ENCODE results near the gene AMMECR1L. TPM values are rescaled to one million over a fixed set of nuclear protein-coding genes. Genes with fewer than 3 reads are reported as not detected.
A peak's percentile ranks its signal among the peaks of the same experiment; 100 is the strongest.

The AMMECR1L gene
- total RNA-seq, 1 experiment from 2014 or later, result 31.1 TPM

DNA sequence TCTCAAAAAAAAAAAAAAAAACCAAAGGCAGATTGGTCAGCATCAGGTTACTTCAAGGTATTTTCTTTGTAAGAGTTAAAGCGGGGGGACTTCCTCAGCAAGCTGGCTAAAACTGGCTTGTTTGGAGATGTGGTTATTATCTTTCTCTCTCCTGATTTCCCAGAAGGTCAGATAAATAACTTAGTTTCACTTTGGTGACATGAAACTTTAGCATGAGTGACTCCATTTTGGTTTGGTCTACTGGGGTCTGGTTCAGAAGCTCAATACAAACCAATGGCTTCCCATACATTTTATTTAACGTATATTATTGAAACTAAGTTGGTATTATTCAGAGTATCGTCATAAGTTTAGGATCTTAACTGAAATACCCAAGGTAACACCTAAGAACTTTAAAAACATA, 41.6 kb upstream of the AMMECR1L start:
- TF ChIP-seq, protein P1, sequence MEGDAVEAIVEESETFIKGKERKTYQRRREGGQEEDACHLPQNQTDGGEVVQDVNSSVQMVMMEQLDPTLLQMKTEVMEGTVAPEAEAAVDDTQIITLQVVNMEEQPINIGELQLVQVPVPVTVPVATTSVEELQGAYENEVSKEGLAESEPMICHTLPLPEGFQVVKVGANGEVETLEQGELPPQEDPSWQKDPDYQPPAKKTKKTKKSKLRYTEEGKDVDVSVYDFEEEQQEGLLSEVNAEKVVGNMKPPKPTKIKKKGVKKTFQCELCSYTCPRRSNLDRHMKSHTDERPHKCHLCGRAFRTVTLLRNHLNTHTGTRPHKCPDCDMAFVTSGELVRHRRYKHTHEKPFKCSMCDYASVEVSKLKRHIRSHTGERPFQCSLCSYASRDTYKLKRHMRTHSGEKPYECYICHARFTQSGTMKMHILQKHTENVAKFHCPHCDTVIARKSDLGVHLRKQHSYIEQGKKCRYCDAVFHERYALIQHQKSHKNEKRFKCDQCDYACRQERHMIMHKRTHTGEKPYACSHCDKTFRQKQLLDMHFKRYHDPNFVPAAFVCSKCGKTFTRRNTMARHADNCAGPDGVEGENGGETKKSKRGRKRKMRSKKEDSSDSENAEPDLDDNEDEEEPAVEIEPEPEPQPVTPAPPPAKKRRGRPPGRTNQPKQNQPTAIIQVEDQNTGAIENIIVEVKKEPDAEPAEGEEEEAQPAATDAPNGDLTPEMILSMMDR (IDR thresholded peaks at IDR 0.05; ENCODE audit: unreplicated experiment), result no peak
- Mint-ChIP-seq H3K4me1 (ENCODE audit: insufficient read depth, unreplicated experiment) (peaks cover 3% of the 10 kb centered on the region), H3K36me3 (ENCODE audit: insufficient read depth, unreplicated experiment) (no peaks in the 10 kb centered on the region), H3K9me3 (ENCODE audit: unreplicated experiment) (no peaks in the 10 kb centered on the region), H3K4me3 (ENCODE audit: unreplicated experiment) (no peak overlapping the region), H3K27me3 (ENCODE audit: insufficient read depth, unreplicated experiment) (no peaks in the 10 kb centered on the region), H3K27ac (ENCODE audit: low read depth, unreplicated experiment) (no peak overlapping the region)
- no TSS peak for BruUV-seq (replicated peaks)
- intact Hi-C loops (cut with micrococcal nuclease), result no loop called here
- DNase-seq (ENCODE audit: unreplicated experiment), result no peak
- ChIA-PET POLR2A (no interaction called here), CTCF (no interaction called here)

DNA sequence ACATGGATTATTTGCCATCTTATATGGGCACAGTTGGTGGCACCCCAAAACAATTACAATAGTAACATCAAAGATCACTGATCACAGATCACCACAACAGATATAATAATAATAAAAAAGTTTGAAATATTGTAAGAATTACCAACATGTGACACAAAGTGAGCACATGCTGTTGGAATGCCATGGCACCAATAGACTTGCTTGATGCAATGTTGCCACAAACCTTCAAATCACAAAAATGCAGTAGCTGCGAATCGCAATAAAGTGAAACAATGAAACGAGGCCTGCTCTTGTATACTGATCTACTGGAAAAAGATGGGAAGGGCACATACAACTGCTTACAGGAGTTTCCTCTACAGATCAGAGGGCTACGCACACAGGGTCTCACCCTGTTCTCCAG, 32.2 kb upstream of the AMMECR1L start:
- BruUV-seq (replicated peaks), result no TSS peak
- DNase-seq (ENCODE audit: unreplicated experiment), result no peak
- Mint-ChIP-seq H3K9me3 (ENCODE audit: unreplicated experiment) (no peaks in the 10 kb centered on the region), H3K27me3 (ENCODE audit: insufficient read depth, unreplicated experiment) (no peaks in the 10 kb centered on the region), H3K36me3 (ENCODE audit: insufficient read depth, unreplicated experiment) (no peaks in the 10 kb centered on the region), H3K4me3 (ENCODE audit: unreplicated experiment) (no peak overlapping the region), H3K4me1 (ENCODE audit: insufficient read depth, unreplicated experiment) (no peaks in the 10 kb centered on the region), H3K27ac (ENCODE audit: low read depth, unreplicated experiment) (no peak overlapping the region)
- CTCF ChIA-PET, result no interaction called here
- intact Hi-C loops (cut with micrococcal nuclease), result no loop called here
- POLR2A ChIA-PET, result no interaction called here
- TF ChIP-seq, protein P1 (IDR thresholded peaks at IDR 0.05; ENCODE audit: unreplicated experiment), result no peak

DNA sequence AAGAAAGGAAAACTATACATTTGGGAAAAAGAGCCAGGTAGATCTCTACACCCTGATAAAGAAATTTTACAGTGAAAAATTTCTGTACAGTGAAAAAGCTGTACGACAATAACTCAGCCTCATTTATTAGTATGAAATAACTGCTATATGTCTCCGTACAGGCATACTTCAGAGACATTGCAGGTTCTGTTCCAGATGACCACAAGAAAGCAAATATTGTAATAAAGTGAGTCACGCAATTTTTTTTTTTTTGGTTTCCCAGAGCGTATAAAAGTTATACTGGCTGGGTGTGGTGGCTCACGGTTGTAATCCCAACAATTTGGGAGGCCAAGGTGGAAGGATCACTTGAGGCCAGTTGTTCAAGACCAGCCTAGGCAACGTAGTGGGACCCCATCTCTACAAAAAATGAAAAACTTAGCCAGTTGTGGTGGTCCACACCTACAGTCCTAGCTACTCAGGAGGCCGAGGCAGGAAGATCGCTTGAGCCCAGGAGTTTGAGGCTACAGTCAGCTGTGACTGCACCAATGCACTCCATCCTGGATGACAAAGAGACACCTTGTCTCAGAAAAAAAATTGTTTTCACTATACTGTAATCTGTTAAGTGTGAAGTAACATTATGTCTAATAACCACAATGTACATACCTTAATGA, 28.2 kb upstream of the AMMECR1L start:
- Mint-ChIP-seq H3K9me3 (ENCODE audit: unreplicated experiment) (no peaks in the 10 kb centered on the region), H3K4me3 (ENCODE audit: unreplicated experiment) (no peak overlapping the region), H3K36me3 (ENCODE audit: insufficient read depth, unreplicated experiment) (no peaks in the 10 kb centered on the region), H3K27ac (ENCODE audit: low read depth, unreplicated experiment) (no peak overlapping the region), H3K4me1 (ENCODE audit: insufficient read depth, unreplicated experiment) (no peaks in the 10 kb centered on the region), H3K27me3 (ENCODE audit: insufficient read depth, unreplicated experiment) (no peaks in the 10 kb centered on the region)
- POLR2A ChIA-PET, result no interaction called here
- intact Hi-C loops (cut with micrococcal nuclease), result no loop called here
- CTCF ChIA-PET, result no interaction called here
- no TSS peak for BruUV-seq (replicated peaks)
- TF ChIP-seq, protein P1 (IDR thresholded peaks at IDR 0.05; ENCODE audit: unreplicated experiment), result no peak
- peak; percentile 53 for DNase-seq (ENCODE audit: unreplicated experiment)

DNA sequence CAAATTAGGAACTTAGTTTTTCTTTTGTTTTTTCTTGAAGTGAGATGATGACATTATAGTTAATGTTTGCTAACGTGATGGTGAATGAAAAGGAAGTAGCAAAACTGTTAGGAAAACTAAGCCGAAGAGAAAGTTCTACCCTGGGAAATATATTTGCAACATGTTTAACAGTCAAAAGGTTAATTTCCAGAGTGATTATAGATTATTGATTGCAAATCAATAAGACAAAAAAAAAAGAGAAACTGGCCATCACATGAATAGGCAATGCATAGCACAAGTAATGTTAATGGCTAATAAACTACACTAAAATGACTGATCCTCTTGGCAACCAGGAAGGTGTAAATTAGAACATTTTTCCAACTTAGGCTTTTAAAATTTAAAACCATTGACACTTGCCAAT, 26.0 kb upstream of the AMMECR1L start:
- CTCF ChIA-PET, result no interaction called here
- BruUV-seq (replicated peaks), result no TSS peak

More for the DNA sequence above, 26.0 kb upstream of the AMMECR1L start:
- no peaks in the 10 kb centered on the region for H3K9me3 Mint-ChIP-seq (ENCODE audit: unreplicated experiment)
- no peak for DNase-seq (ENCODE audit: unreplicated experiment)
- no peak overlapping the region for H3K27ac Mint-ChIP-seq (ENCODE audit: low read depth, unreplicated experiment)
- POLR2A ChIA-PET, result no interaction called here
- H3K4me3 Mint-ChIP-seq (ENCODE audit: unreplicated experiment), result no peak overlapping the region
- H3K27me3 Mint-ChIP-seq (ENCODE audit: insufficient read depth, unreplicated experiment), result no peaks in the 10 kb centered on the region
- no peaks in the 10 kb centered on the region for H3K36me3 Mint-ChIP-seq (ENCODE audit: insufficient read depth, unreplicated experiment)
- TF ChIP-seq, protein P1 (IDR thresholded peaks at IDR 0.05; ENCODE audit: unreplicated experiment), result no peak
- no peaks in the 10 kb centered on the region for H3K4me1 Mint-ChIP-seq (ENCODE audit: insufficient read depth, unreplicated experiment)
- intact Hi-C loops (cut with micrococcal nuclease), result no loop called here

All from MCF 10A (cell line).